Activated CD8-positive, alpha-beta memory T cell treated with anti-CD3 and anti-CD28 coated beads for 24 hours (primary cell): ENCODE measurements around the gene DTD1.
"Not testable (repeated sequence)": the region's sequence is repeated elsewhere in the genome, so short reads cannot be mapped to it uniquely, and the experiment has no call there.

ENCODE experiments used
- DNase-seq: peaks from one replicate; pipeline ENCODE4 v3.0.0-alpha.2; 2020

DTD1 gene

GRCh38 chr20:18749528-18749927 is 161.7 kb downstream of the DTD1 start:
- no peak for DNase-seq

GRCh38 chr20:18750735-18751134 is 162.9 kb downstream of the DTD1 start:
- no peak for DNase-seq

- DNase-seq: no peak
These were observed 166.3 kb downstream of the DTD1 start for GRCh38 chr20:18754030-18754652.

- no peak for DNase-seq
These were observed 166.8 kb downstream of the DTD1 start for GRCh38 chr20:18754653-18755045.

- not testable (repeated sequence) for DNase-seq
These were observed 173.0 kb downstream of the DTD1 start for GRCh38 chr20:18760852-18761251.

- DNase-seq: no peak
These were observed 179.8 kb downstream of the DTD1 start for GRCh38 chr20:18767676-18768075.

- DNase-seq: no peak
These were observed 185.7 kb downstream of the DTD1 start for GRCh38 chr20:18773566-18773965.

GRCh38 chr20:18774207-18774606 is 186.4 kb downstream of the DTD1 start:
- DNase-seq: no peak

- DNase-seq: no peak
These were observed 187.8 kb downstream of the DTD1 start for GRCh38 chr20:18775633-18776032.

GRCh38 chr20:18778690-18779392 is 191.0 kb downstream of the DTD1 start:
- no peak for DNase-seq

GRCh38 chr20:18780385-18781130 is 192.7 kb downstream of the DTD1 start:
- no peak for DNase-seq

- no peak for DNase-seq
These were observed 193.7 kb downstream of the DTD1 start for GRCh38 chr20:18781509-18781908.

GRCh38 chr20:18783385-18783959 is 195.6 kb downstream of the DTD1 start:
- no peak for DNase-seq

- not testable (repeated sequence) for DNase-seq
These were observed 199.2 kb downstream of the DTD1 start for GRCh38 chr20:18787046-18787445.

GRCh38 chr20:18788021-18788420 is 200.2 kb downstream of the DTD1 start:
- no peak for DNase-seq

GRCh38 chr20:18790787-18791186 is 202.9 kb downstream of the DTD1 start:
- DNase-seq: no peak

- DNase-seq: peak; percentile 88
These were observed 206.0 kb downstream of the DTD1 start for GRCh38 chr20:18793625-18794427.

GRCh38 chr20:18794428-18794787 is 206.6 kb downstream of the DTD1 start:
- DNase-seq: no peak

- no peak for DNase-seq
These were observed 207.5 kb downstream of the DTD1 start for GRCh38 chr20:18795366-18795765.

- no peak for DNase-seq
These were observed 208.5 kb downstream of the DTD1 start for GRCh38 chr20:18796282-18796833.

- no peak for DNase-seq
These were observed 213.7 kb downstream of the DTD1 start for GRCh38 chr20:18801516-18801915.

GRCh38 chr20:18802012-18802634 is 214.3 kb downstream of the DTD1 start:
- no peak for DNase-seq
